Natural killer cell (primary cell): ENCODE data around the gene HOXD1. TPM values are rescaled to one million over a fixed set of nuclear protein-coding genes. Genes with fewer than 3 reads are reported as not detected.
A peak's percentile ranks its signal among the peaks of the same experiment; 100 is the strongest.

Source experiments
- ATAC-seq, 3 donors: fragments of 150-1000 bp in 2 of 3; fragments of 200-7000 bp in 1 of 3; cut with Tn5 transposase; 1 replicate in 1 of 3; 2 replicates in 2 of 3; pipeline ENCODE4 v1.10.0; 2021; ENCODE audit warnings: mild to moderate bottlenecking in 2 of 3, moderate library complexity in 2 of 3
- DNase-seq, 2 donors: peaks; one replicate each; pipeline versions ENCODE4 v3.0.0 to v3.0.0-alpha.2; 2013 to 2021; ENCODE audit warnings: mixed read lengths in 1 of 2
- H3K27ac ChIP-seq: one replicate; pipeline ENCODE4 v1.5.1; 2013; ENCODE audit warnings: mild to moderate bottlenecking, low read length
- H3K27me3 ChIP-seq: one replicate; pipeline ENCODE4 v1.6.1; 2013; ENCODE audit warnings: low read length; ENCODE audit not compliant: control insufficient read depth, insufficient read depth
- H3K36me3 ChIP-seq: one replicate; pipeline ENCODE4 v1.6.1; 2013; ENCODE audit warnings: low read length; ENCODE audit not compliant: control insufficient read depth, insufficient read depth
- H3K4me1 ChIP-seq: one replicate; pipeline ENCODE4 v1.6.1; 2013; ENCODE audit warnings: low read length; ENCODE audit not compliant: control insufficient read depth, insufficient read depth
- H3K4me3 ChIP-seq: one replicate; pipeline ENCODE4 v1.5.1; 2013; ENCODE audit warnings: low read length
- H3K9me3 ChIP-seq: one replicate; pipeline ENCODE4 v1.6.1; 2013; ENCODE audit warnings: low read length; ENCODE audit not compliant: control insufficient read depth, insufficient read depth
- H3K27ac Mint-ChIP-seq, 2 donors: one replicate each; pipeline ENCODE4 v1.8.0; 2022; ENCODE audit warnings: mild to moderate bottlenecking in 2 of 2, mixed read lengths in 2 of 2, moderate library complexity in 1 of 2
- H3K27me3 Mint-ChIP-seq, 2 donors: one replicate each; pipeline ENCODE4 v1.8.0; 2022; ENCODE audit warnings: low read depth in 2 of 2, mixed read lengths in 2 of 2
- H3K36me3 Mint-ChIP-seq: one replicate; pipeline ENCODE4 v1.8.0; 2022; ENCODE audit warnings: mixed read lengths
- H3K4me1 Mint-ChIP-seq, 2 donors: one replicate each; pipeline ENCODE4 v1.8.0; 2022; ENCODE audit warnings: mixed read lengths in 2 of 2
- H3K4me3 Mint-ChIP-seq: one replicate; pipeline ENCODE4 v1.8.0; 2022; ENCODE audit warnings: mild to moderate bottlenecking, moderate library complexity, mixed read lengths
- H3K9me3 Mint-ChIP-seq, 2 donors: one replicate each; pipeline ENCODE4 v1.8.0; 2022; ENCODE audit warnings: mixed read lengths in 2 of 2
- CTCF ChIP-seq: fragments of 200-600 bp; IDR thresholded peaks from one replicate; pipeline ENCODE4 v1.8.0; 2022; ENCODE audit warnings: antibody characterized with exemption
- WGBS: methylation state at CpG from one replicate; pipeline ENCODE4 v1.1.7; 2013; ENCODE audit warnings: missing lambda C conversion rate; ENCODE audit not compliant: insufficient coverage; 5-methylcytosine and 5-hydroxymethylcytosine counted together
- intact Hi-C: fragments of 100-400 bp; cut with micrococcal nuclease; formaldehyde crosslinking; loops from one replicate; pipeline ENCODE4 v1.14.2; 2022
- total RNA-seq, 4 donors: library from RNA; stranded (reverse); fragments of 120-200 nt in 1 of 4; gene quantifications; one replicate each; pipeline versions ENCODE4 v1.2.3 to v1.2.4, GENCODE V29; 2013 to 2022

Gene HOXD1
- total RNA-seq, 3 donors from 2014 or later (not counting 1 experiment from before 2014, with no cell fraction given) = 0.12 TPM; not detected in 2

- Mint-ChIP-seq H3K27ac (no peak overlapping the region), H3K4me1 (peaks cover 13 to 14% of the 10 kb centered on the region in 2 donors), H3K36me3 (peaks cover 9% of the 10 kb centered on the region), H3K9me3 (no peaks in the 10 kb centered on the region), H3K4me3 (no peak overlapping the region), H3K27me3 (peaks cover 52 to 59% of the 10 kb centered on the region in 2 donors)
- H3K4me3 ChIP-seq = no peak overlapping the region
- WGBS = 50% methylated on average over 1 of the region's 2 CpGs
- H3K9me3 ChIP-seq = no peaks in the 10 kb centered on the region
- no peak overlapping the region for H3K27ac ChIP-seq
- DNase-seq = no peak
- H3K4me1 ChIP-seq = peaks cover 18% of the 10 kb centered on the region
- intact Hi-C loops = no loop called here
- no peak for ATAC-seq
- peaks cover 17% of the 10 kb centered on the region for H3K27me3 ChIP-seq
- TF ChIP-seq CTCF = no peak
- no peaks in the 10 kb centered on the region for H3K36me3 ChIP-seq
Observed at GRCh38 chr2:176184749-176185148, 3.7 kb upstream of the HOXD1 start.

- H3K4me1 Mint-ChIP-seq = peaks cover 13 to 16% of the 10 kb centered on the region in 2 donors
- intact Hi-C loops = no loop called here
- peaks cover 53 to 60% of the 10 kb centered on the region in 2 donors for H3K27me3 Mint-ChIP-seq
- Histone ChIP-seq H3K36me3 (no peaks in the 10 kb centered on the region), H3K4me3 (no peak overlapping the region), H3K9me3 (no peaks in the 10 kb centered on the region), H3K27me3 (peaks cover 23% of the 10 kb centered on the region), H3K27ac (no peak overlapping the region), H3K4me1 (peaks cover 20% of the 10 kb centered on the region)
- DNase-seq (no peak), ATAC-seq (no peak)
- H3K9me3 Mint-ChIP-seq = no peaks in the 10 kb centered on the region
- 100% methylated on average over 2 of the region's 2 CpGs for WGBS
- TF ChIP-seq CTCF = no peak
- peaks cover 8% of the 10 kb centered on the region for H3K36me3 Mint-ChIP-seq
- H3K4me3 Mint-ChIP-seq = no peak overlapping the region
- H3K27ac Mint-ChIP-seq = no peak overlapping the region
Observed at GRCh38 chr2:176186024-176186423, 2.4 kb upstream of the HOXD1 start.

GRCh38 chr2:176187200-176187898, 1.1 kb upstream of the HOXD1 start:
- H3K27ac Mint-ChIP-seq = no peak overlapping the region
- H3K27ac ChIP-seq = no peak overlapping the region
- peaks cover 61 to 67% of the 10 kb centered on the region in 2 donors for H3K27me3 Mint-ChIP-seq
- H3K4me1 Mint-ChIP-seq = peaks cover 13 to 16% of the 10 kb centered on the region in 2 donors
- intact Hi-C loops = no loop called here
- H3K36me3 ChIP-seq = no peaks in the 10 kb centered on the region
- H3K27me3 ChIP-seq = peaks cover 29% of the 10 kb centered on the region
- peak overlapping the region; percentile 90 for H3K4me3 Mint-ChIP-seq
- DNase-seq (no peak), ATAC-seq (peak in 1 of 3 donors; percentile 20)
- H3K4me3 ChIP-seq = peak overlapping the region; percentile 17
- 9% methylated on average over 13 of the region's 13 CpGs for WGBS
- no peak for TF ChIP-seq CTCF
- H3K36me3 Mint-ChIP-seq = peaks cover 8% of the 10 kb centered on the region
- H3K4me1 ChIP-seq = peaks cover 20% of the 10 kb centered on the region
- no peaks in the 10 kb centered on the region for H3K9me3 Mint-ChIP-seq
- H3K9me3 ChIP-seq = no peaks in the 10 kb centered on the region
